Karpas-422 (cell line): ENCODE results near the gene CPLX3. TPM values are rescaled to one million over a fixed set of nuclear protein-coding genes. Genes with fewer than 3 reads are reported as not detected.

ENCODE experiments used
- DNase-seq: peaks from one replicate; pipeline ENCODE4 v3.0.0-alpha.2; 2015
- H2AFZ ChIP-seq: fragments of 200-600 bp; sonication (generic); 2 replicates; pipeline ENCODE4 v1.6.1; 2014; ENCODE audit warnings: antibody characterized with exemption, low read length, mixed read lengths
- H3K27ac ChIP-seq: fragments of 200-600 bp; sonication (generic); 2 replicates; pipeline ENCODE4 v1.5.1; 2014; ENCODE audit warnings: mild to moderate bottlenecking, low read length, moderate library complexity
- H3K27me3 ChIP-seq: fragments of 200-600 bp; sonication (generic); 2 replicates; pipeline ENCODE4 v1.6.1; 2014; ENCODE audit warnings: low read length, mixed read lengths
- H3K36me3 ChIP-seq: fragments of 200-600 bp; sonication (generic); 2 replicates; pipeline ENCODE4 v1.6.1; 2014; ENCODE audit warnings: low read length, mixed read lengths; ENCODE audit not compliant: insufficient read depth
- H3K4me1 ChIP-seq: fragments of 200-600 bp; sonication (generic); 2 replicates; pipeline ENCODE4 v1.6.1; 2014; ENCODE audit warnings: mild to moderate bottlenecking, low read length, mixed read lengths
- H3K4me2 ChIP-seq: fragments of 200-600 bp; sonication (generic); 2 replicates; pipeline ENCODE4 v1.6.1; 2014; ENCODE audit warnings: low read length, low read depth, mild to moderate bottlenecking; ENCODE audit not compliant: poor library complexity, severe bottlenecking
- H3K4me3 ChIP-seq: fragments of 200-600 bp; sonication (generic); 2 replicates; pipeline ENCODE4 v1.5.1; 2014; ENCODE audit warnings: mild to moderate bottlenecking, antibody characterized with exemption, low read length, mixed read lengths
- H3K79me2 ChIP-seq: fragments of 200-600 bp; sonication (generic); 2 replicates; pipeline ENCODE4 v1.6.1; 2014; ENCODE audit warnings: mild to moderate bottlenecking, low read length, mixed read lengths
- H3K9ac ChIP-seq: fragments of 200-600 bp; sonication (generic); 2 replicates; pipeline ENCODE4 v1.6.0; 2014; ENCODE audit warnings: low read length
- H3K9me2 ChIP-seq: fragments of 200-600 bp; sonication (generic), shearing (Covaris generic); replicated peaks from 2 replicates; pipeline ENCODE4 v1.6.0; 2014; ENCODE audit warnings: mild to moderate bottlenecking, low read length, moderate library complexity; ENCODE audit not compliant: insufficient read depth
- H3K9me3 ChIP-seq: fragments of 300-700, 200-600 bp; sonication (generic); 2 replicates; pipeline ENCODE4 v1.6.1; 2014; ENCODE audit warnings: low read length, mixed read lengths
- H4K20me1 ChIP-seq: fragments of 200-600 bp; sonication (generic); 2 replicates; pipeline ENCODE4 v1.6.1; 2014; ENCODE audit warnings: mild to moderate bottlenecking, antibody characterized with exemption, low read length, low read depth; ENCODE audit not compliant: insufficient read depth
- total RNA-seq: library from RNA; depleted of rRNA; stranded (reverse); fragments of >200 nt; shearing (Covaris generic); gene quantifications from 2 replicates; pipeline ENCODE4 v1.2.3, GENCODE V29; 2014; ENCODE audit warnings: low replicate concordance

Gene CPLX3
- total RNA-seq, 1 experiment from 2014 or later = 5.2 TPM

- Histone ChIP-seq H4K20me1 (no peaks in the 10 kb centered on the region; the same call in 1 of the 2 replicates), H3K9ac (peak overlapping the region; percentile 74), H3K4me1 (peaks cover 76% of the 10 kb centered on the region), H3K27me3 (no peaks in the 10 kb centered on the region), H3K9me2 (no peaks in the 10 kb centered on the region), H3K9me3 (no peaks in the 10 kb centered on the region), H3K4me2 (peak overlapping the region; percentile 62), H2AFZ (no peak overlapping the region), H3K79me2 (peaks cover 14% of the 10 kb centered on the region), H3K36me3 (no peaks in the 10 kb centered on the region), H3K27ac (peak overlapping the region; percentile 99), H3K4me3 (peak overlapping the region; percentile 52)
- DNase-seq = no peak
These were observed 4.2 kb upstream of the CPLX3 start for GRCh38 chr15:74822233-74822632.

DNA sequence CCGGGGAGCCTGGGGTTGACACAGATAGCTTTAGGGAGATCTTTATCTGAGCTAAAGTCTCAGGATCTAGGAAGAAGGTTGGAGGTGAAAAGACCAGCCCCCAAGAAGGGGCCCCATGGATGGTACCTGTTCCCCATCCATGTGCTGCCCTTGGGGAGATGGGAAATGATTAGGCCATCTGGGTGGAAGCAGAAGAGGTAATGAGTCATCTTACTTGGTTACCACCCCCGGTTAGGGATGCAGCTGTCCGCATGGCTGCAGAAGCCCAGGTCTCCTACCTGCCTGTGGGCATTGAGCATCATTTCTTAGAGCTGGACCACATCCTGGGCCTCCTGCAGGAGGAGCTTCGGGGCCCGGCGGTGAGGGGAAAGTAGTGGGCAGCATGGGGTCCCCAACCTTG, 3.1 kb upstream of the CPLX3 start:
- H3K4me2 ChIP-seq = peak overlapping the region; percentile 62
- H3K9me2 ChIP-seq = no peaks in the 10 kb centered on the region
- peak overlapping the region; percentile 99 for H3K27ac ChIP-seq
- peak overlapping the region; percentile 52 for H3K4me3 ChIP-seq
- H3K9me3 ChIP-seq = no peaks in the 10 kb centered on the region
- H3K79me2 ChIP-seq = peaks cover 14% of the 10 kb centered on the region
- peak overlapping the region; percentile 74 for H3K9ac ChIP-seq
- peak; percentile 58 for DNase-seq
- H4K20me1 ChIP-seq = no peaks in the 10 kb centered on the region; the same call in 1 of the 2 replicates
- H3K36me3 ChIP-seq = no peaks in the 10 kb centered on the region
- H3K27me3 ChIP-seq = no peaks in the 10 kb centered on the region
- H2AFZ ChIP-seq = no peak overlapping the region
- peaks cover 76% of the 10 kb centered on the region for H3K4me1 ChIP-seq

DNA sequence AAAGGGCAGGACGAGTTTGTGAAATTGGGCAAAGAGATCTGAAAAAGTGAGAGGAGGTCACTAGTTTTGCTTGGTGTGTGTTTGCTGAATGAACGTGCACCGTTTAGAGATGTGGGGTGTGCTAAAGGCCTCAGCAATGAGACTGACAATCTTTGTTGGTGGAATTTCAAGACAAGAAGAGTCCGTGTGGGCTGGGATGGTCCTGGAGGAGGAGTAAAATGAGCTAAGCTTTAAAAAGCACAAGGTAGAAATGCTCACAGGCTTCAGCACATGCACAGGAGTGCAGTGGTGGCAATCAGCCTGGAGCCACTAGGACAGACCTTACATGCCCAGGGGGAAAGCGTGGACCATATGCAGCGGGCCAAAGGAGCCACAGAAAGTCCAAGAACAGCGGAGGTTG, 1.5 kb upstream of the CPLX3 start:
- Histone ChIP-seq H3K9me3 (no peaks in the 10 kb centered on the region), H3K4me3 (no peak overlapping the region), H3K9ac (no peak overlapping the region), H3K4me2 (no peak overlapping the region), H4K20me1 (no peaks in the 10 kb centered on the region), H2AFZ (no peak overlapping the region), H3K27ac (peak overlapping the region; percentile 99), H3K9me2 (no peaks in the 10 kb centered on the region), H3K79me2 (peaks cover 11% of the 10 kb centered on the region), H3K27me3 (no peaks in the 10 kb centered on the region), H3K4me1 (peaks cover 76% of the 10 kb centered on the region), H3K36me3 (no peaks in the 10 kb centered on the region)
- DNase-seq = no peak

GRCh38 chr15:74825866-74826265, 561 bp upstream of the CPLX3 start:
- no peak overlapping the region for H3K4me2 ChIP-seq
- no peaks in the 10 kb centered on the region for H4K20me1 ChIP-seq
- no peak overlapping the region for H3K9ac ChIP-seq
- H3K4me3 ChIP-seq = no peak overlapping the region
- H3K27ac ChIP-seq = peak overlapping the region; percentile 99; the same call in 1 of the 2 replicates
- peaks cover 2% of the 10 kb centered on the region for H3K79me2 ChIP-seq
- no peaks in the 10 kb centered on the region for H3K36me3 ChIP-seq
- H2AFZ ChIP-seq = no peak overlapping the region
- no peak for DNase-seq
- no peaks in the 10 kb centered on the region for H3K9me3 ChIP-seq
- H3K9me2 ChIP-seq = no peaks in the 10 kb centered on the region
- peaks cover 76% of the 10 kb centered on the region for H3K4me1 ChIP-seq
- no peaks in the 10 kb centered on the region for H3K27me3 ChIP-seq

DNA sequence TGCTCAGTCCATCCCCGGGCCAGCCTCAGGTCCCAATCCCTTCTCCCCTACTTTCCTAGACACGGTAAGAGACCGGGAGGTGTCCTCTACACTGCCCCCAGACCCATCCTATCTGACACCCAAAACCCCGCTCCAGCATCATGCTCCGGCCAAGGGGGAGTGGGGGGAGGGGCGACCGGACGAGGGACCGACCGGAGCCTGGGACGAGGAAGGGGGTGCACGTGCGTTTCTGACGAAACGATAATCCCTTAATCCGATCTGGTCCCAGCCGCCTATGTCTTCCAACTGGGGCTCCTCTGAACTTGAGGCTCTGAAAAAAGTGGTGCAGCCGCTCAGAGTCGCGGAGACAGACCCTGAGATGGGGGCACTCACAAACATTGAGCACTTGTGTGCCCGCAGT, 494 bp downstream of the CPLX3 start:
- no peaks in the 10 kb centered on the region for H3K36me3 ChIP-seq
- H3K27ac ChIP-seq = no peak overlapping the region
- no peak overlapping the region for H3K4me3 ChIP-seq
- H3K4me1 ChIP-seq = peaks cover 77% of the 10 kb centered on the region
- no peaks in the 10 kb centered on the region for H3K9me3 ChIP-seq
- no peaks in the 10 kb centered on the region for H3K9me2 ChIP-seq
- no peak overlapping the region for H2AFZ ChIP-seq
- H3K79me2 ChIP-seq = no peaks in the 10 kb centered on the region
- H3K4me2 ChIP-seq = no peak overlapping the region
- no peaks in the 10 kb centered on the region for H3K27me3 ChIP-seq
- H3K9ac ChIP-seq = no peak overlapping the region
- DNase-seq = no peak
- H4K20me1 ChIP-seq = no peaks in the 10 kb centered on the region

DNA sequence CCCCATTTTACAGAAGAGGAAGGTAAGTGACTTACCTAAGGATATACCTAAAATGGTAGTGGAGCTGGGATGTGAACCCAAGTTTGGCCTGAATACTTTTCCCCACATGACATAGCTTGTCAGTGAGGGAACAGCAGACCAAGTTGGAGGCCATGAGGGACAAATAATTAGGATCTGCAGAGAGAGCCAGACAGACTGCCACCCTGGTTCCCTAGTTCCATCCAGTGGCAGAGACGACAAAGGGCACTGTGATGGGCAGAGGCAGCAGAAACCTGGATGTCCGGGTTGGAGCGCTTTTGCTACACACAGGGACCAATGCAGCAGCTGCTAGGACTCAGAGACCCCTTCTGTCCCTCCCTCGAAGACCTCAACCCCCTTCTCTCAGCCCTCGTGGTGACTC, 1.2 kb downstream of the CPLX3 start:
- no peak overlapping the region for H3K4me2 ChIP-seq
- H3K9me2 ChIP-seq = no peaks in the 10 kb centered on the region
- H3K79me2 ChIP-seq = no peaks in the 10 kb centered on the region
- peaks cover 77% of the 10 kb centered on the region for H3K4me1 ChIP-seq
- H3K27ac ChIP-seq = no peak overlapping the region
- no peak overlapping the region for H2AFZ ChIP-seq
- no peak overlapping the region for H3K9ac ChIP-seq
- no peaks in the 10 kb centered on the region for H4K20me1 ChIP-seq
- no peaks in the 10 kb centered on the region for H3K9me3 ChIP-seq
- no peak overlapping the region for H3K4me3 ChIP-seq
- H3K27me3 ChIP-seq = no peaks in the 10 kb centered on the region
- no peaks in the 10 kb centered on the region for H3K36me3 ChIP-seq
- no peak for DNase-seq

- no peaks in the 10 kb centered on the region for H3K9me2 ChIP-seq
- H3K36me3 ChIP-seq = no peaks in the 10 kb centered on the region
- no peaks in the 10 kb centered on the region for H3K9me3 ChIP-seq
- no peaks in the 10 kb centered on the region for H3K79me2 ChIP-seq
- H3K27ac ChIP-seq = peak overlapping the region; percentile 96
- DNase-seq = no peak
- H3K9ac ChIP-seq = no peak overlapping the region
- no peaks in the 10 kb centered on the region for H3K27me3 ChIP-seq
- peaks cover 77% of the 10 kb centered on the region for H3K4me1 ChIP-seq
- no peak overlapping the region for H3K4me2 ChIP-seq
- no peaks in the 10 kb centered on the region for H4K20me1 ChIP-seq
- no peak overlapping the region for H3K4me3 ChIP-seq
- H2AFZ ChIP-seq = no peak overlapping the region
These were observed 2.4 kb downstream of the CPLX3 start for GRCh38 chr15:74828835-74829234.

- no peaks in the 10 kb centered on the region for H4K20me1 ChIP-seq
- no peaks in the 10 kb centered on the region for H3K79me2 ChIP-seq
- no peaks in the 10 kb centered on the region for H3K9me3 ChIP-seq
- no peak overlapping the region for H3K9ac ChIP-seq
- no peaks in the 10 kb centered on the region for H3K9me2 ChIP-seq
- no peaks in the 10 kb centered on the region for H3K27me3 ChIP-seq
- H3K4me3 ChIP-seq = no peak overlapping the region
- DNase-seq = no peak
- peaks cover 77% of the 10 kb centered on the region for H3K4me1 ChIP-seq
- no peak overlapping the region for H3K4me2 ChIP-seq
- H3K27ac ChIP-seq = peak overlapping the region; percentile 96
- H3K36me3 ChIP-seq = no peaks in the 10 kb centered on the region
- no peak overlapping the region for H2AFZ ChIP-seq
These were observed 3.1 kb downstream of the CPLX3 start for GRCh38 chr15:74829486-74829885.

DNA sequence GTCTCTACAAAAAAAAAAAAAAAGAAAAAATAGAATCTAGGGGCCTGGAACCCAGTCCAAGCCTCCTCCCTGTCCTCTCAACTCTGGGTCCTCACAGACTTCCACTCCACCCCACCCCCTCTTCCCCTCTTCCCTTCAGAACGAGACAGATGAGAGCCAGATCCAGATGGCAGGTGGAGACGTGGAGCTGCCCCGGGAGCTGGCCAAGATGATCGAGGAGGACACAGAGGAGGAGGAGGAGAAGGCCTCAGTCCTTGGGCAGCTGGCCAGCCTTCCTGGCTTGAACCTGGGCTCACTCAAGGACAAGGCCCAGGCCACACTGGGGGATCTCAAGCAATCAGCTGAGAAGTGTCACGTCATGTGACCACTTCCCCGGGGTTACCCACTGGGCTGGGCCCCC, 3.6 kb downstream of the CPLX3 start:
- no peak for DNase-seq
- 0 out of 2 replicates have a peak overlapping the region, but pooled peaks have one; percentile 71 for H3K9ac ChIP-seq
- no peaks in the 10 kb centered on the region for H3K9me3 ChIP-seq
- H3K4me1 ChIP-seq = peaks cover 76% of the 10 kb centered on the region
- peak overlapping the region; percentile 96 for H3K27ac ChIP-seq
- H3K4me3 ChIP-seq = no peak overlapping the region
- no peaks in the 10 kb centered on the region for H3K36me3 ChIP-seq
- no peaks in the 10 kb centered on the region for H3K79me2 ChIP-seq
- H3K4me2 ChIP-seq = no peak overlapping the region
- H4K20me1 ChIP-seq = no peaks in the 10 kb centered on the region
- H2AFZ ChIP-seq = no peak overlapping the region
- no peaks in the 10 kb centered on the region for H3K9me2 ChIP-seq
- H3K27me3 ChIP-seq = no peaks in the 10 kb centered on the region
